Astrocyte (in vitro differentiated cells and primary cell): Measurements from ENCODE around the gene KCNQ4.

ENCODE experiments used
- EZH2 ChIP-seq: IDR thresholded peaks from 2 replicates; pipeline ENCODE4 v1.6.1; 2012; ENCODE audit warnings: mild to moderate bottlenecking, low read length, inconsistent platforms; ENCODE audit not compliant: insufficient read depth
- TF ChIP-seq, protein P1 (sequence below): IDR thresholded peaks from 2 replicates; pipeline ENCODE4 v1.5.1; 2011; ENCODE audit warnings: low read depth, mild to moderate bottlenecking, inconsistent platforms, low read length, moderate library complexity; ENCODE audit not compliant: insufficient read depth

DNA sequence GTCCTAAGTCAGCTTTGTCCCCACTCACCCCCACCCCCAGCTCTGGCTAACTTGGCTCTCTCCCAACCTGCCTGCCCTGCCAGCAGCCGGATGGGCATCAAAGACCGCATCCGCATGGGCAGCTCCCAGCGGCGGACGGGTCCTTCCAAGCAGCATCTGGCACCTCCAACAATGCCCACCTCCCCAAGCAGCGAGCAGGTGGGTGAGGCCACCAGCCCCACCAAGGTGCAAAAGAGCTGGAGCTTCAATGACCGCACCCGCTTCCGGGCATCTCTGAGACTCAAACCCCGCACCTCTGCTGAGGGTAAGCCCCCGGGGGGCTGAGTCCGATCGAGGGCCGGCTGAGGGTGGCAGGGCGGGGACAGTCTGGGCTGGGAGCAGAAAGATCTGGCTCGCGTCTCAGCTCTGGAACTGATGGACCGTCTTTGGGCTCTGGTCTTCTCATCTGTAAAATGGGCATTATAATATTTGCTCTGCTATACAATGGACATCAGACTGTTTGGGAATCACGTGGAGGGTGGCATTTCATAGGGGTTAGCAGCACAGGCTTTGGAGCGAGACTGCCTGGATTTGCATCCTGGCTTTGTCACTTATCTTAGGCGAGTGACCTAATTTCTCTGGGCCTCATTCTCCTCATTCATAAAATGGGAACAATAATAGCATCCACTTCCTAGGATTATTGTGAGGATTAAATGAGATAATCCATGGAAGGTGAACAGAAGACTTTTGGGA, 47.6 kb downstream of the KCNQ4 start:
- TF ChIP-seq, protein P1, sequence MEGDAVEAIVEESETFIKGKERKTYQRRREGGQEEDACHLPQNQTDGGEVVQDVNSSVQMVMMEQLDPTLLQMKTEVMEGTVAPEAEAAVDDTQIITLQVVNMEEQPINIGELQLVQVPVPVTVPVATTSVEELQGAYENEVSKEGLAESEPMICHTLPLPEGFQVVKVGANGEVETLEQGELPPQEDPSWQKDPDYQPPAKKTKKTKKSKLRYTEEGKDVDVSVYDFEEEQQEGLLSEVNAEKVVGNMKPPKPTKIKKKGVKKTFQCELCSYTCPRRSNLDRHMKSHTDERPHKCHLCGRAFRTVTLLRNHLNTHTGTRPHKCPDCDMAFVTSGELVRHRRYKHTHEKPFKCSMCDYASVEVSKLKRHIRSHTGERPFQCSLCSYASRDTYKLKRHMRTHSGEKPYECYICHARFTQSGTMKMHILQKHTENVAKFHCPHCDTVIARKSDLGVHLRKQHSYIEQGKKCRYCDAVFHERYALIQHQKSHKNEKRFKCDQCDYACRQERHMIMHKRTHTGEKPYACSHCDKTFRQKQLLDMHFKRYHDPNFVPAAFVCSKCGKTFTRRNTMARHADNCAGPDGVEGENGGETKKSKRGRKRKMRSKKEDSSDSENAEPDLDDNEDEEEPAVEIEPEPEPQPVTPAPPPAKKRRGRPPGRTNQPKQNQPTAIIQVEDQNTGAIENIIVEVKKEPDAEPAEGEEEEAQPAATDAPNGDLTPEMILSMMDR: no peak
- TF ChIP-seq EZH2: no peak
